ENCODE data around the gene PLEKHM2. TPM values are rescaled to one million over a fixed set of nuclear protein-coding genes. Genes with fewer than 3 reads are reported as not detected.

The PLEKHM2 gene
- total and polyA plus RNA-seq, 2 of the 4 experiments (the other 2 are of a cell fraction), result 24.7 to 48.0 TPM

GRCh38 chr1:15770313-15770962 is 86.3 kb downstream of the PLEKHM2 start:
- Histone ChIP-seq H3K9me1 (ENCODE audit: insufficient read depth, low read length) (peaks cover 11% of the 10 kb centered on the region), H3K4me2 (ENCODE audit: low read depth, low read length) (no peak overlapping the region), H3K56ac (ENCODE audit: extremely low read depth, insufficient read depth, low read length) (no peak overlapping the region), H4K91ac (ENCODE audit: insufficient read depth, low read depth, low read length) (no peak overlapping the region), H3K27ac (ENCODE audit: insufficient read depth, low read length) (no peak overlapping the region), H2AK9ac (replicated peaks; ENCODE audit: low read depth, low read length, poor library complexity) (no peak overlapping the region), H3K4me1 (ENCODE audit: control insufficient read depth, insufficient read depth, low read length) (no peaks in the 10 kb centered on the region), H2BK5ac (ENCODE audit: low read depth, low read length, poor library complexity, severe bottlenecking) (no peak overlapping the region), H3K9me3 (ENCODE audit: control insufficient read depth, insufficient read depth, low read length) (no peaks in the 10 kb centered on the region), H3K14ac (replicated peaks; ENCODE audit: low read depth, low read length) (no peak overlapping the region), H3K36me3 (ENCODE audit: control insufficient read depth, insufficient read depth, low read length) (peaks cover 70% of the 10 kb centered on the region), H3K4ac (ENCODE audit: low read depth, low read length) (no peak overlapping the region), H3K27me3 (ENCODE audit: control insufficient read depth, insufficient read depth, low read length) (no peaks in the 10 kb centered on the region), H3K18ac (ENCODE audit: low read depth, low read length) (no peak overlapping the region), H2AK5ac (ENCODE audit: low read depth, low read length) (no peak overlapping the region), H2BK15ac (ENCODE audit: low read depth, low read length) (no peak overlapping the region), H3K79me1 (ENCODE audit: low read depth in 1 of 2, low read length in 2 of 2) (peaks cover 13 to 33% of the 10 kb centered on the region in 2 experiments), H4K8ac (ENCODE audit: low read depth in 2 of 2, low read length in 2 of 2) (no peak overlapping the region), H2AFZ (replicated peaks; ENCODE audit: low read length, poor library complexity) (no peak overlapping the region), H3K4me3 (ENCODE audit: insufficient read depth, low read depth, low read length) (no peak overlapping the region), H3K23ac (ENCODE audit: low read depth, low read length) (no peak overlapping the region), H4K20me1 (ENCODE audit: insufficient read depth, low read length) (peaks cover 21% of the 10 kb centered on the region), H3K9ac (ENCODE audit: low read depth, low read length) (no peak overlapping the region), H4K5ac (ENCODE audit: low read depth, low read length) (no peak overlapping the region), H2BK120ac (ENCODE audit: low read depth, low read length) (no peak overlapping the region), H2BK20ac (ENCODE audit: low read depth, low read length) (no peak overlapping the region)
- CTCF ChIA-PET, result interaction anchor here (1.4 to 1.5 kb wide), 2 partner anchors 10 to 22 kb away, joined by 4 to 5 read pairs; no protein-coding TSS in a partner anchor
- intact Hi-C loops (cut with micrococcal nuclease), result no loop called here
- DNase-seq, result no peak
- in situ Hi-C loops (cut with MboI; ENCODE audit: low sequenced_read_pairs), result no loop called here
- ATAC-seq (ENCODE audit: low read depth), result no peak
- POLR2A ChIA-PET (ENCODE audit: unreplicated experiment), result no interaction called here
- TF ChIP-seq RAD21 (IDR thresholded peaks at IDR 0.05; ENCODE audit: low read length) (no peak), FOS (IDR thresholded peaks at IDR 0.05; ENCODE audit: low read depth, low read length) (no peak), POLR2A (IDR thresholded peaks at IDR 0.05; ENCODE audit: low read depth, low read length) (no peak), BHLHE40 (IDR thresholded peaks at IDR 0.05; ENCODE audit: low read depth, low read length) (no peak), RCOR1 (IDR thresholded peaks at IDR 0.05; ENCODE audit: insufficient replicate concordance, low read length) (no peak), CHD1 (IDR thresholded peaks at IDR 0.05; ENCODE audit: low read depth, low read length) (no peak), MAZ (IDR thresholded peaks at IDR 0.05; ENCODE audit: borderline replicate concordance, low read depth, low read length) (no peak), MXI1 (IDR thresholded peaks at IDR 0.05; ENCODE audit: borderline replicate concordance, low read depth, low read length) (no peak), NFE2L2 (IDR thresholded peaks at IDR 0.05; ENCODE audit: low read depth, low read length) (no peak), CTCF (conservative IDR thresholded peaks at IDR 0.05; ENCODE audit: low read depth, low read length) (no peak), RFX5 (IDR thresholded peaks at IDR 0.05; ENCODE audit: low read depth, low read length) (no peak)
- TF ChIP-seq, protein P1, sequence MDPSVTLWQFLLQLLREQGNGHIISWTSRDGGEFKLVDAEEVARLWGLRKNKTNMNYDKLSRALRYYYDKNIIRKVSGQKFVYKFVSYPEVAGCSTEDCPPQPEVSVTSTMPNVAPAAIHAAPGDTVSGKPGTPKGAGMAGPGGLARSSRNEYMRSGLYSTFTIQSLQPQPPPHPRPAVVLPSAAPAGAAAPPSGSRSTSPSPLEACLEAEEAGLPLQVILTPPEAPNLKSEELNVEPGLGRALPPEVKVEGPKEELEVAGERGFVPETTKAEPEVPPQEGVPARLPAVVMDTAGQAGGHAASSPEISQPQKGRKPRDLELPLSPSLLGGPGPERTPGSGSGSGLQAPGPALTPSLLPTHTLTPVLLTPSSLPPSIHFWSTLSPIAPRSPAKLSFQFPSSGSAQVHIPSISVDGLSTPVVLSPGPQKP (IDR thresholded peaks at IDR 0.05; ENCODE audit: borderline replicate concordance, low read depth, low read length), result no peak
- 93% methylated on average over 5 of the region's 14 CpGs; no CpG with 5 or more reads in 1 of the 2 experiments for WGBS, 2 experiments (ENCODE audit: extremely low coverage in 2 of 2, insufficient read length in 1 of 2)
- BruUV-seq (replicated peaks), result no TSS peak
- dilution Hi-C loops (cut with HindIII; ENCODE audit: low sequenced_read_pairs, unreplicated experiment), result no loop called here

Data from IMR-90 (cell line).